ENCODE results near the gene DNAL4.
A peak's percentile ranks its signal among the peaks of the same experiment; 100 is the strongest.

The DNAL4 gene

DNA sequence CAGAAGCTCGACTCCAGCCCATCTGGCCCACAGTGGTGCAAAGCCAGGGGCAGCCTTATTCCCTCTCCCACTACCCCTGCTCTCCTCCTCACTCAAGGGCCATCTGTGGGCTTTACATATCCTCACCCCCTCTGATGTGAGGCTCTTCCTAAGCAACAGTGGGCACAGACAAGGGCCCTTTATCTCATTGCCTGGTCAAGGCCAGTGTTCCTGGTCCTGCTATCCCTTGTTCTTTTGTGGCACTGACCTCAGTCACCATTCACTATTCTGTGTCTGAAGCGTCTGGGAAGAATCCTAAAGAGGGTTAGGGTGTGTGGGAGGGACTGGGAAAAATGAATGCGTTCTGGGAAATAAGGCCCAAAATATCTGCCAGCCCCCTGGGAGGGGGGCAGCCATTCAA lies 7.3 kb downstream of the DNAL4 start:
- no peak for DNase-seq (ENCODE audit: low spot score)

DNA sequence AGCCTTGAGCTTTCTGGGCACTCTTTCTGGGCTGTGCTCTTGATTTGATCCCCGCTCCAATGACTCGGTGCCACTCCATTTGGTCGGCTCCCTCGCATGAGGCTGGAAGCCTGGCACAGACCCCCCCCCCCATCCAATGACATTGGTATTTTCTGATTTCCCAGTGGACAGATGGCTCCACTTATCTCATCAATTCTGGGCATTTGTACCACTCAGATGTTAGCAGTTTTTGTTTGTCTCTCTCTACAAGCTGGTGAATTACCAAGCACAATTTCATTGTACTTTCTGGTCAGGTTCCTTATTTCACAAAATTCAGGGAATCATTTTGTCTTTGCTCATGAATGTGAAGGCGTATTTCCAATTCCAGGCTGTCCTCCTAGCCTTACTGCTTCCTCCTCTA lies 9.1 kb downstream of the DNAL4 start:
- no peak for DNase-seq (ENCODE audit: low spot score)

DNA sequence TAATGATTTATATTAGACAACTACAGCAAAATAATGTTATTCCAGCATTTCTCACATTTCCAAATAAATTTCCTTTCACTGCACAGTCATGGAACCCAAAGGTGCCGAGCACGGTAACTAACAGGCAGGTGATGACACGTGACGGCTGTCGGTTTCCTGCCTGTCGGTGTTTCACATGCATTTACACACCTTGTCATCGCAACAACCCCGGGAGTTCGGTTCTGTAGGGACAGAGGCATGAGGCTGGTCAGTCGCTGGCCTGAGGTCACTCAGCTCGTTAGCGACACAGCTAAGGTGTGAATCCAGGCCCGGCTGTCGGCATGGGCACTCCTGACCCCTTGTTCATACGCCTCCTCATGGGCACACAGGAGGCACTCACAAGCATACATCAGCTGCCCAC lies 9.9 kb downstream of the DNAL4 start:
- DNase-seq (ENCODE audit: low spot score) = no peak

DNA sequence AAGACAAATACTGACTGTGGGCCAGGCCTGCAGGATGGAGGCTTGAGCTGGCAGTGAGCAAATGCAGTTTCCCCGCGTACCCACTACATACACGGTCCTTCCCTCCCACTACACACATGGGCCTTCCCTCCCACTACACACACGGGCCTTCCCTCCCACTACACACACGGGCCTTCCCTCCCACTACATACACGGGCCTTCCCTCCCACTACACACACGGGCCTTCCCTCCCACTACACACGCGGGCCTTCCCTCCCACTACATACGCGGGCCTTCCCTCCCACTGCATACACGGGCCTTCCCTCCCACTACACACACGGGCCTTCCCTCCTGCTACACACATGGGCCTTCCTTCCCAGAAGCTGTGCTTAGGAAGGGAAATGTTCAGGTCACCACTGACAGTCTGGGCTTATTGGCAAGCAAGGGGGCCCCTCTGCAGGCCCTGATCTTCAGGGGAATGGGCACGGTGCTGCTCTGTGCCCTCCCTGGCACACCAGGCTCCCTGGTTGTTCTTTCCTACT lies 10.8 kb downstream of the DNAL4 start:
- no peak for DNase-seq (ENCODE audit: low spot score)

DNA sequence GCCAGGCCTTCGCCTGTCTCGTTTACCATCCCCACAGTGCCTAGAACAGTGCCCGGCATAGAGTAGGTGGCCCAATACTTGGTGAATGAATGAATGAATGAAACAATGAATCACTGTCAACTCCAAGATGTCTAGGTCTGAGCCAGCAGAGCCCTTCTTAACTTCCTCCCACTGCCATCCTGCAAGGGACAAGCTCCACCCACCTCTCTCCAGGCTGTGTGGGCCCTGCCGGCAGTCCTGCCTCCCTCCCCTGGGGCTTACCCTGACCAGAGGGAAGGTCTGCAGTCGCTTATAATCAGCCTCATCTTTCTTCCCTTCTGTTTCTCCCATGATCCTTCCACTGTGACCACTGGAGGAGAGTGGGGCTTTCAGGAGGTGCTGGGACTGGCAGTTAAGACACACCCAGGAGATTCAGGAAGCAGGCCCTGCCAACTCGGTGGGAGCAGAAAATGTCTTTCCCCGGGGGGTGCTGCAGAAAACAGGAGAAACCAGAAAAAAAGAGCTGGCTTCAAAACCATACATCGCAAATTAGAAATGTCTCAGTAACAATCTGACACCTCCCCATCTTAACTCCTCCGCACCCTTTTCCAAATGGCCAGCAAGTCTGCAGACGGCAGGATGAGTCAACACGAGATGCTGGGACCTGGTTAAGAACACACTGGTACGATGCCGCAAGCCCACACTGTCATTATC lies 11.4 kb downstream of the DNAL4 start:
- peak; percentile 75 for DNase-seq (ENCODE audit: low spot score)

DNA sequence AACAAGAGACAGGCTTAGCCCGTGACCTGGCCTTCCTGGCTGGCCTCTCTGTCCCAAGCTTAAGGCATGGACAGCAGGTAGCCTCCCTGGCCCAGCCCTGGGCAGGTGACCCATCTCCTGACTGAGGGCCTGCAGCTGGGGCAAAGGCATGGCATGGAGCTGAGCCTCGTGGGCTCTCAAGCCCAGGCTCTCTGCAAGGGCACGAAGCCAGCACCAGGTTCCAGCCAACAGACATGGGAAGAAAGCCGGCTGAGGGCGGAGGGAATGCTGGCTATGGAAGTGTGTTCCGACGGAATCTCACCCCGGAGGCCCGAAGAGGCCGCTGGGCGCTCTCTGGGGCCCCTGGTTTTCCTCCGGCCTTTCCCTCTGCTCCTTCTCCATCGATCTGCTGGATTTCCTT lies 12.9 kb downstream of the DNAL4 start:
- DNase-seq (ENCODE audit: low spot score) = no peak

DNA sequence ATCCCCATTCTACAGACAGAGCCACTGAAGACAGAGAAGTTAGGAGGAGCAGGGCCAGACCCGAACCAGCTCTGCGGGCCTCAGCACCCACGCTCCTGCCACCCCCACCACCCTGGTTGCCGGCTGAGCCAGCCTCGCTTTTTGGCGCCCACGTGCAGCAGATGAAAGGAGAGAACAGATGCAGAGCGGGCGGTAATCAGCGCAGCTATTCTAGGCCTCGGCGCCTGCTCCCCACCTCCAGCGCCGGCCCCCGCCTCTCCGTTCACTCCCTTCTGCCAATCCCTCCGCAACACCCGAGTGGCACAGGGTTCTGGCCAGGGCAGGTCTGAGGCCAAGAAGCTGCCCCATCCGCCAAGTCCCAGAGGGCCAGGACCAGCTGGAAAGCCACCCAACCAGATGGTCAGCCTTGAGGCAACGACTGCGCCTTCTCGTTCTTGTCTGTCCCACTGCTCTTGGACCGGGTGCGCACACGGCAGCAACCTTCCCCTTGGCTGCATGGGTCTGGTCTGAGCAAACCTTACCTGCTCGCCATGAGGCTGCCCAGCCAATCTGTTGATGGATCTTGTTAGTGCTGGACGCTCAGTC lies 16.8 kb downstream of the DNAL4 start:
- no peak for DNase-seq (ENCODE audit: low spot score)

DNA sequence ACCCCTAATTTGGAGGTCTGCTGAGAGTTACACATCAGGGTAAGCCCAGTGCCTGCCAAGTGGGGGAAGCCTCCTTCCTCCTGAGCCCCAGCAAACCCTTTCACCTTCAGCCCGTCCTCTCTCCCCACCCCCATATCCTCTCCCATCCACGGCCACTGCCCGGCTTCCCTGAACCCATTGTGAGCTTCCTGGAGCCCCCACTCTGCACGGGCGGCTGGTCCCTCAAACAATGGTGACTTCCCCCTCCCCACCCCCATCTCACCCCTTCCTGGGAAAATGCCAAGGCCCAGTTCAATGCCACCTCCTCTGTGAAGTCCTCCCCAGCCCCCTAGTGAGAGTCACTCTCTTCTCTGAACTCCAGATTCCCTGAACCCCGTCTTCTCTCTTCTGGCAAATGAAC lies 17.9 kb downstream of the DNAL4 start:
- no peak for DNase-seq (ENCODE audit: low spot score)

DNA sequence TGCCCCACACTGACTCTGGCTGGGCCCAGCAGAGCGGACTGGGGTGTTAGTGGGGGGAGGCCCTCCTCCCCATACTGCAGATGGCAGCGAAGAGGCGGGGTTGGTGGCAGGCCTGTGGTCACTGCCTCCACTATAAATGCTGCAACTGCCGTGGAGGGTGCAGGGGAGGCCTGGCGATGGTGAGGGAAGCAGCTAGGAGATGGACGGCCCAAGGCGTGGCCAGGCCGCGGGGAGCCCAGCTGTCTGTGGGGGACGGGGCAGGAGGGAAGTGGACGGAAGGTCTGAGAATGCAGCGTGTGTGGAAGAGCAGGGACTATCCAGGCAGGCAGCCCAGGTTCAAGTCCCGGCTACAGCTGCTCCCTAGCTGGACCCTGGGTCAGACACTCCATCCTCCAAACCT lies 18.3 kb downstream of the DNAL4 start:
- DNase-seq (ENCODE audit: low spot score) = no peak

DNA sequence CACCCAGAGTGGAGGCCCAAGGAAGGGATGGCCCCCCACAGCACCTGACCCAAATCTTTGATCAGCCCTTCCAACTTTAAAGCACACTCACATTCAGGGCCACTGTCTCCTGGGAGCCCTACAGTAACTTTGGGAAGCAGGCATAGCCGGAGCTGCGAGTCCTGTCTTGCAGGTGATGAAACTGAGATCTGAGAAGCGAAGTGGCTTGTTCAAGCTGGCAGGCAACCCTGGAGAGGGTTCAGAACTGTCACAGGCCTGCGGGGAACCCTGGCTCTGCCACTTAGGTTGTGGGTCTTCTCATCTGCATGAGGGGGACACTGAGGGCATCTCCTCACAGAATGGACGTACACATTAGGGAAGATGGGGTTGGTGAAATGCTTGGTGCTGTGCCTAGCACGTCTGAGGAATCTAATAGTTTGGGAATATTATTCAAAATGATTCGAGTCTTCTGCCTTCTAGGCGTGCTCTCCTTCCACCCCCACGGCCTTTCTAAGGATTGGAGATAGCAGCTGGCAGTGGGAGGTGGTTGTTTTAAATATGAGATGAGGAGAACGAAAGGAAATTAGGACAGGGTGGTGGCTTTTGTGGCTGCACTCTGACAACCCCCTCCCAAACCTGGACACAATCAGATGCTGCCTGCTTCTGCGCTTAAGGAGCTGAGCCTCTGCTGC lies 19.3 kb downstream of the DNAL4 start:
- no peak for DNase-seq (ENCODE audit: low spot score)

DNA sequence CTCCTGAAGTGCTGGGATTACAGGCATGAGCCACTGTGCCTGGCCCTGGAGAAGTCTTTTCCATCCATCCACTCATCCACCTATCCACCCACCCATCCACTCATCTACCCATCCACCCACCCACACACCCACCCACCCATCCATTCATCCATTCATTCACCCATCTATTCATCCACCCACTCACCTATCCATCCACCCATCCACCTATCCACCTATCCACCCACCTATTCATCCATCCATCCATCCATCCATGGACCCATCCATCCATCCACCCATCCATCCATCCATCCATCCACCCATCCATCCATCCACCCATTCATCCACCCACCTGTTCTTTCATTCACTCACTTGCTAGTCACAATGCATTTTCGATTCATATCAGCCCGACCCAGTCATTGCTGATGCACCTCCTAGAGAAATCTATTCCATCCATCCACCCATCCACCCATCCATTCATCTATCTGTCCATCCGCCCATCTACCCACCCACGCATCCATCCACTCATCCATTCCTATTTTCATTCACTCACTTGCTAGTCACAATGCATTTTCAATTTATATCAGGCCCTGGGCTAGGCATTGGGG lies 20.5 kb downstream of the DNAL4 start:
- DNase-seq (ENCODE audit: low spot score) = no peak

DNA sequence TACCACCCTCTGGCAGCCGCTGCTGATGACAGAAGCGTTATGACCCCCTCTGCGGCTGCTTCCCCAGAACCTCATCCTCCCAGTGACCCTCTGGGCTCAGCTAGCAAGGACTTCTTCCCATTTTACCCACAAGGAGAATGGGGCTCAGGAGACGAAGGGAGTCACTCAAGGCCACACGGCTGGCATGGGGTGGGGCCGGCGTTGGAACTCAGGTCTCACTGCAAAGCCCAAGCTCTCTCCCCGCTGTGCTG lies 21.4 kb downstream of the DNAL4 start:
- DNase-seq (ENCODE audit: low spot score) = no peak

DNA sequence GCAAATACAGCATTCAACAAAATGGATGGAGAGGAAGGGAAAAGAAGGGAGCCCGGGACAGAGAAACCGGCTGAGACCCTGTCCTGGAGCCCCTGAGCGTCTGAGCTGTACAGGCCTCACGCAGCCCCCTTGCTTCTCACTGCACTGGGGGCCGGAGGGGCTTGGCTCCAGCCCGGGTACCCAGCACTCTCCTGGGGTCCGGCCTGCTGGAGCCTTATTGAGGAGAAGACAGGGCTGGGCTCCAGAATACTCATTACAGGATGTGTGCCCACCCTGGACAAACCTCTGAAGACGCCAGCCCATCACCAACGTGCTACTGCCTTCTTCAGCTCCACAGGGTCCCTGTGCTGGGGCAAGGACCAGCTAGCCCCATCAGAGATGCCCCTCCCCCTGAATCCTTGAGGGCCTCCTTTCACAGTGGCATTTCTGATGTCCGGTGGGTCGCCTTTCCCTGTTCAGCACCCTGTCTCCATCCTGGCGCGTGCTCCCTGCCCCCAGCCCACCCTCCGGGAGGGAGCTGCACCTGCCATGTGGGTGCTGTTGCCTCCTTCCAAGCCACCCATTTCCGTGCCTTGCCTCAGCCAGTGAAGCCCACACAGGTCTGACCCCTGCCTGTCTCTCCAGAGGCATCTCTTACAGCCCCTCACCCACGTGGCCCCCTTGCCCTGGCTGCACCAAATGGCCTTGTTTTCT lies 23.5 kb downstream of the DNAL4 start:
- DNase-seq (ENCODE audit: low spot score) = no peak

DNA sequence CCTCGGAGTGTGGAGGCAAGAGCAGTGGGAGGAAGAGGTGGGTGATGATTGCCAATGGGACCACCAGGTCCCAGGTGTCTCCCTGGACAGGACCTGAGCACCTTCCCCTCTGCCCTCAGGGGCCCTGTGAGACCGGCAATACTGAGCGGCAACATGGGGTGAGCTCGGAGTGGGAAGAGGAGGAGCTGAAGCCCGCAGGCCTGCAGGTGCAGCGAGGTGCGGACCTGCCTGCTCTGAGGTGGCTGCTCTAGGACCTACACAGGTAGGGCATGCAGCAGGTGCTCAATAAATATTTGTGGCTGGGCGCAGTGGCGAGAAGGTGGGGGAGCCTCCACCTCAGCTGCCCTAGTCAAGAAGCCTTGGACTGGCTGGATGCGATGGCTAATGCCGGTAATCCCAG lies 25.9 kb downstream of the DNAL4 start:
- no peak for DNase-seq (ENCODE audit: low spot score)

DNA sequence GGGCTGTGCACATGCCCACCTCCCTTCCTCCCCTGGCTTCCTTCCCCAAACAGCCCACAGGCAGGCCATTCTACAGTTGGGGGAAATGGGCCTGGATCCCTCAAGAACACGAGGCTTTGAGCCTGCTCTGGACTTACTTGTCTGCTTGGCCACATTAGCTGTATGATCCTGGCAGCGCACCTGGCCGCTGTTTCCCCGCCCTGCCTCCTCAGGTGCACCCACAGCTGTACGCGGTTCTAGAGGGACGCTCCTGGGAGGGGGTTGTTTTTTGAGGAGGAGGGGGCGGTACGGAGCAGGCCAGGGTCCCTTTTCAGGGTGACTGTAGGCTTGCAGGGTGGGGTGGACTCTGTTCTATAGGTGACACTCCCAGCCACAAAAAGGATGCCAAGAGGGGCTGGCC lies 26.6 kb downstream of the DNAL4 start:
- no peak for DNase-seq (ENCODE audit: low spot score)

DNA sequence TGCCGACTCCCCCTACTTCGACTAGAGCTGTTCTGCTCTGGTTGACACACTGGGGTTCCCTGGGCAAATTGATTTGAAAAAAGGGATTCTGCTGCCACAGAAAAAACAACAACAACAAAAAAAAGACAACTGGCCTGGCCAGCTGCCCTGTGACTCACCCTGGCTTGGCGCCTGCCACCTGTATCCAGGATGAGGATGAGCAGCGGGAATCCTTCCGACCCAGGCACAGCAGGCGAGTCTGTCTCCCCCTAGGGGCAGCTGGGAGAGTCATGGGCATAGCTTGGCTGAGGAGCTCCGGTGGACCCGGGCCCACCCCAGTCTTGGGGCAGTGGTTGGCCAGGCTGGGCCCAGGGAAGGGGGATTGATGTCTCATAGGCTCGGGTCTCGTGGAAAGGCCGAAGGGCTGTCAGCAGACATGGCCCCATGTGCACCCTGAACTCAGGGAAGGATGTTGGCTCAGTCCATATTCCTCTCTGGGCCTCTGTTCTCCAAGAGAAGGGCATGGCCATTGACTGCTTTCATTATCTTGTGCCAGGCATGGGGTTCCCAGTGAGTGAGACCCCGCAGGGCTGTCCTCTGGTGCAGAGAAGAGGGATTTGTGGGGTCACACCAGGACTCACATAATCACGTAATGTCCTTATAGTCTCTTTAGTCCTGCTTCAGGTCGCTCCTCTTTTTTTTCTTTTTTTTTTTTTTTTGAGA lies 27.7 kb downstream of the DNAL4 start:
- peak; percentile 81 for DNase-seq (ENCODE audit: low spot score)

DNA sequence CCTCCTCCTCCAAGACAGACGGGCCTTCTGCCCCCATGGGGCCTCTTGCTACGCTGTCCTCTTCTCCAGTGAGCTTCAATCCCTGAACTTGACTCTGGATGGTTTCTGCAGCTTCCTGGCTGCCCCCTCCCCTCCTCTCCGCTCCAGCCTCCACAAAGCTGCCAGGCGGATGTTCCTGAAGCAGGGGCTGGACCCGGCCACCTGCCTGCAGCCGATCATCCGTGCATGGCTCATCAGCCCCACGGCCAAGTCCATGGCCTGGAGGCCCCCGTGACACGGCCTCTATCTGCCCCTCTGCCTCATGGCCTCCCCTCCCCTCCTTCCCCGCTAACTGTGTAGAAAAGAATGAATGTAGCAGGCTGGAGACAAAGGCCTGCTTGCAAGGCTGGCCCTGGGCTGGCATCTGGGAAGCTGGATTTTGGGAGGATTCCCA lies 31.4 kb downstream of the DNAL4 start:
- DNase-seq (ENCODE audit: low spot score) = peak; percentile 64

DNA sequence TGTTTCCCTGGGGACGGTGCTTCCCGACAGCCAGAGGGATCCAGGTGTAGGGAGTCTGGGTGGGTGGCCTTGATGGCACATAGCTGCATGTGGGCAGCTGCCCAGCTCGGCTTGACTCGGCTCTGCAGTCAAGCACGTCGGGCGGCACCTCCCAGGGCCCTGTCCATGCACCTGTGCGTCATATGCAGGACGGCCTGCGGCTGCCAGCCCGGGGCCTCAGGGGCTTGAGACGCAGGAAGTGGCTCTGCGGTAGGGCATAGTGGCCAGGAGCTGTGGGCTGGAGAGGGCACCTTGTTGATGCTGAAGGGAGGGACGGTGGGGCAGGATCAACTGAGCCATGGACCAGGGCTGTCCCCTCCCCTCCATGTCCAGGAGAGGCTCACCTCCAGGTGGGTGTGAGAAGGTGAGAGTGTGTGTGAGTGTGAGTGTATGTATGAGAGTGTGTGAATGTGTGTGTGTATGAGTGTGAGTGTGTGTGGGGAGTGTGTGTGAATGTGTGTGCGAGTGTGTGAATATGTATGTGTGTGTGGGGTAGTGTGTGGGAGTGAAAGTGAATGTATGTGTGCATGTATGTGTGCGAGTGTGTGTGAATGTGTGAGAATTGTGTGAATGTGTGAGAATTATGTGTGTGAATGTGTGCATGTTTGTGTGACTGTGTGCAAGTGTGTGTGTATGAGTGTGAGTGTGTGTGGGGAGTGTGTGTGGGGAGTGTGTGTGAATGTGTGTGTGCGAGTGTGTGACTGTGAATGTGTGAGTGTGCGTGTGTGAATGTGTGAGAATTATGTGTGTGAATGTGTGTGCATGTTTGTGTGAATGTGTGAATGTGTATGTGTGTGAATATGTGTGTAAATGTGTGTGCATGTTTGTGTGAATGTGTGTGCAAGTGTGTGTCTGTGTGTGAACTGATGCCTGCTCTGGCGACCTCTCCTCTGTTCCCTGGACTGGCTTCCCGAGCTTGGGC lies 32.5 kb downstream of the DNAL4 start:
- DNase-seq (ENCODE audit: low spot score) = no peak

DNA sequence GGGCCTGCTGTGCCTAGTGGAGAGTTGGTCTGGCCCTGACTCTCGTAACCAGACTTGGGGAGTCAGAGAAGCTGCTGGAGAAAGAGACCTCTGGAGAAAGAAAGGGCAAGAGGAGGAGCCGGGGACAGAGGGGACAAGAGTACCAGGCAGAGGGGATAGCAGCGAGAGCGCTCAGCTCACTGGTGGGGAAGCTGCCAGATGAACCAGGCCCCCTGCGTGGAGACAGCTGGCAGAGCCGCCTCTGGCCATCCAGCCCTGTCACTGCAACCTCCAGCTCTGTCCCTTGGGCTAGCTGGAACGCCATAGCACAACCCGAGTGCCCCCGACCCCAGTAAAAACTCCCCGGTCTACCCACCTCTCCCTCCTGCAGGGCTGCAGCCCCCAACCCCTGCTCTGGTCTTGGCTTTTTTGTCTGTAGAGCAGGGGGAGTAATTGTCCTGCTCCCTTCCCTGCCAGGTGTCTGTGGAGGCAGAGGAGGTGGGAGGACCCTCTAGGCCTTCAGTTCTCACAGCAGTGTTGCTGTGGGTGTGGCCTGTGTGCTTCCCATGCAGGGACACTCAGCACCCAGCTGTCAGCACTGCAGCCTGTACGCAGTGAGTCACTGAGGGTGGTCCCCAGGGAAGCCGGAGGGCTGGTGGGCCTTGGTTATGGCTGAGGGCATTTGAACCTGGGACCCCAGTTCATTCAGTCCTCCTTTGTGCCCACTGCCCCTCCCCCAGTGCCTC lies 33.3 kb downstream of the DNAL4 start:
- DNase-seq (ENCODE audit: low spot score) = peak; percentile 68

DNA sequence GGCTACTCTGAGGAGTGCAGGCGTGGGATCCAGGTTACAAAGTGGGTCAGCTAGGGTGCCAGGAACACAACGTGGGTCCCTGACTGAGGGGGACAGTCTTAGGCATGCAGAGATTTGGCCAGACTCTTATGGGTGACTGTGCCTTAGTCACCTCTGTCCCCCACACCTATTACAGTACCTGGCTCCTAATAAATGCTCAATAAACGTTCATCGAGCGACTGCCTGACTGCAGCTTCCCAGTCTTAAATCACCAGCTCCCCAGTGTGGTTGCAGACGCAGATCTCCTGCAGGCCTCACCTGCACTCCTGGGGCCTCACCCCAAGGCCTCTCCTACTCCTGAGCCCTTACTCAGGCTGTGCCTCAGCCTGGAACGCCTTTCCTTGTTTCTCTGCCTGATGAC lies 34.9 kb downstream of the DNAL4 start:
- no peak for DNase-seq (ENCODE audit: low spot score)
